ENCODE data around the gene SALL3.

The SALL3 gene

GRCh38 chr18:78965917-78966792, 13.5 kb upstream of the SALL3 start:
- no peak for DNase-seq

DNA sequence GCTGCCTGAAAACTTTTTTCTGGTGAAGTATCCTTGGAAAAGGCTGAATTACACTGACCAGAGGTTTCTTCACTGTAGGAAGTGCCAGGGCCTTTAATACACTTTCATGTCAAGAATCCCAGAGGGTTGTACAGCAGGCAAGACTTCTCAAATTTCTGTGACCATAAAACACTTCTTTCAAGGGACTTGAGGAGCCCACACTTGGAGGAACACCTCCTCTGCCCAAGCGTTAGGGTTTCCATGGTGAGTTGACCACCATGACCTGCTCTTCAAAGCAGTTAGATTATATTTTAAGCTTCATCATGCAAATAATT, 12.9 kb upstream of the SALL3 start:
- DNase-seq: no peak

DNA sequence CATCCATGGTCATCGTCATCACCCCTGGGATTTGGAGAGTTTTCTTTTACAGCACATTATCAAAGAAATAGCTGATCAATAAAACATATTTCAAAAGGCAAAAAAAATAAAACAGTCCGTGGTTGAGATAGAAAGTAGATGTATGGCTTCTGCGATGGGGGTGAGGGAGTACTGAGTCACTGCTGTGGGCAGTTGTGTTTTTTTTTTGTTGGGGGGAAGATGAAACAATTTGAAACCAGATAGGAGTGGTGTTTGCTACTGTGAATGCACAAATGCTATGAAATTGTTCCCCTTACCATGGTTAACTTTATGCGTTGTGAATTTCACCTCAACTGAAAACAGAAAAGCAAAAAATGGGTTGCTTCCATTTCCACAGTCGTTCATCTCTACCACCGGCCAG, 11.9 kb upstream of the SALL3 start:
- no peak for DNase-seq

DNA sequence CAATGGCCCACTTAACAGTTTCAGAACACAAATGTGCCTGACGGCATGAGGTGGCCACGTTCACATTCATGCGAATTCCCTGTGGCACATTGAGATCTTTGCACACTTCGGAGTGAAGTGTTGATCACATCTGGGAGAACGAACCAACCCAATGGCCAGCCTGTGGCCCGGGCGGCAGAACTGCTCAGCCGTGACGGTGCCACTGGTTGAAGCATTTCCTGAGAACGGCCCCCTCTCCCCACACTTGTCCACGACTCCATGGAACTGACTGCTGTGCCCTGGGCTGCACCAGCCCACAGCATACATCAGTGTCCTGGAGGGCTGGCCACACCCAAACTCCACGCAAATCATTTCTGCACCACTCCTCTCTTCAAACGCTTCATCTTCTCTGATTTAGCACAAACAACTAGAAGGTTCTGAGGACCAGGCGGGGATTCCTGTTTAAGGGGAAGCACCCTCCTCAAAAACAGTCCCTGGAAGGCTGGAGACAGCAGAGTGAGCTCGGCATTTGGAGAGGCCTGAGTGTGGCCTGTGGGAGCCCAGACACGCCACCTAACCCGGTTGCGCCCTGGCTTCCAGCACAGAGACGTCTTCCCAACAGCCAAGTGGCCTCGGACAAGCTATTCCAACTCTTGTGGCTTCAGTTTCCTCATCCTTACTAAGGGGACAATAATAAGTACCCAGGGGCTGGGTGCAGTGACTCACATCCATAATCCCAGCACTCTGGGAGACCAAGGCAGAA, 9.9 kb upstream of the SALL3 start:
- DNase-seq: no peak

- DNase-seq: no peak
Measured at GRCh38 chr18:78970774-78971333, 8.8 kb upstream of the SALL3 start.

GRCh38 chr18:78971511-78972245, 7.9 kb upstream of the SALL3 start:
- no peak for DNase-seq

GRCh38 chr18:78972385-78972918, 7.2 kb upstream of the SALL3 start:
- no peak for DNase-seq

DNA sequence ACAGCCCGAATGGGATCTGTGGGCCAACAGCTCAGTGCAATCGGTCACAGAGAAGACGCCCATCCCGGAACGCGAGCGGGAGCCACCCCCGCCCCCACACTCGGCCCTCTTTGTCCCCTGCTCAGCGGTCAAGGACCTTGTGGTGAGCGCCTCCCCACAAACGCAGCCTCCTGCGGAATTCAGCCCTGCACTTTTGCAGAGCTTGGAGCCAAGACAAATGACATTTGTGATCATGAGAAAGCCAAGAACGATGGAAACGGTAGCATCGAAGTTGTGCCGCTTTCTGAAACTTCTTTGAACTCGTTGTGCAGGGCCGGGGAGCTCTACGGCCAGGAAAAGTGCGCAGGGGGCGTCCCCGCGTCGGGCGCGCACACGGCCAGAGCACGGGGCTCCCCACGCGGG, 6.7 kb upstream of the SALL3 start:
- no peak for DNase-seq

DNA sequence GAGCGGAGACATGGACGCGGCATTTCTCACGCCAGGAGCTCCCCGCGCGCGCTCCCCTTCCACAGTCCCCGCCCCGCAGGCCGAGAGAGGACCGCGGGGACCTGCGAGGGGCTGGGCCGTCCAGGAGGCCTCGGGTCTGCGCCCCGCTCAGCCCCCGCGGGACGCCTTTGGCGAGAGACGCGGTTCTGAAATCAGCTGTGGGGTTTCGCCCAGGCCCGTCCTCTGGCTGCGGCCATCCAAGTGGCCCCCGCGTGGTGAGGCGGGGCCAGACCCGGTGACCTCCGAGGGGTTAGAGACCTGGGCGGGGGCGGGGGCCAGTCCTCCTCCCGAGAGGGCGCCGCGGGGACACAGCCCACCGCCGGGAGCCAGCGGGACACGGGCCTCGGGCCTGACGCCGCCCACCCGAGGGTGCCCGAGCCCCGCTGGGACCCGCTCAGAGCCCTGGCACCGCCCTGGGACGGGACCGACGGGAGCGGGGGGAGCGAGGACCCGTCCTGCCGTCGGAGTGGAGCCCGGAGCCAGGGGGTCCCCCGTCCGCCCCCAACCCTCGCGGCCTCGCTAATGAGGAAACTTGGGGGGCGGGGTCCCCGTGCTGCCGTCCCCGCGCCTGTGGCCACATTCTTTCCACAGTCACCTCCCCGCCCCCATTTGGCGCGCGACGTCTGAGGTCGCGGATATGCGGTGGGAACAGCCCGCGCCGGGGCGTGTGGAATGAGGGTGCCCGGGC, 6.1 kb upstream of the SALL3 start:
- DNase-seq: no peak

DNA sequence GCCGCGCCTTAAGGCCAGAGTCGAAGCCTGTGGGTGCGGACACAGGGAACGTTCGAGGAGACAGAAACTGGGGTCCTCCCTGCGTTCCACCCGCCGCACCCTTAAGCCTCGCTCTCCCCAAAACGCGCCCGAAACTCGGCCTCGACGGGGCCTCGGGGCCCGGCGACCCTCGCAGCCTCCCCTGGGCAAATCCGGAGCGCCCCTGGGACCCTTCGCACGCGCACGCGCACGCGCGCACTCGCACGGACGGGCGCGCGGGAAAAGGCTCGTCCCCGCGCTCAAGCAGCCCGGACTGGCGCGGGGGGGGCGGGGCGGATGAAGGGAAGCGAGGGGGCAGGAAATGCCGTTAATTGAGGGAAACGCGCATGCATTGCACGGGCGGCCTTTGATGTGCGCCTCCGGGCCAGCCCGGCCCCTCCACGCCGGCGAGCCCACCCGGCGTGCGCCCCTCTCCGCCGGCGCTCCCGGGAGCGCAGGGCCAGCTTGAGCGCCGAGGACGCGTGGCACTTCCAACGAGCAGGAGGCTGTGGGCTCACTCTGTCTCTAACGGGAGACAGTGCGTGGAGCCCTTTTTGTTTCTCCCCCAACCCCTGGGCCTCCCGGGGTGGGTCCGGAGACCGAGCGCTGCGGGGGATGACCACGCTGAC, 5.4 kb upstream of the SALL3 start:
- no peak for DNase-seq

- no peak for DNase-seq
Measured at GRCh38 chr18:78975292-78975691, 4.3 kb upstream of the SALL3 start.

DNA sequence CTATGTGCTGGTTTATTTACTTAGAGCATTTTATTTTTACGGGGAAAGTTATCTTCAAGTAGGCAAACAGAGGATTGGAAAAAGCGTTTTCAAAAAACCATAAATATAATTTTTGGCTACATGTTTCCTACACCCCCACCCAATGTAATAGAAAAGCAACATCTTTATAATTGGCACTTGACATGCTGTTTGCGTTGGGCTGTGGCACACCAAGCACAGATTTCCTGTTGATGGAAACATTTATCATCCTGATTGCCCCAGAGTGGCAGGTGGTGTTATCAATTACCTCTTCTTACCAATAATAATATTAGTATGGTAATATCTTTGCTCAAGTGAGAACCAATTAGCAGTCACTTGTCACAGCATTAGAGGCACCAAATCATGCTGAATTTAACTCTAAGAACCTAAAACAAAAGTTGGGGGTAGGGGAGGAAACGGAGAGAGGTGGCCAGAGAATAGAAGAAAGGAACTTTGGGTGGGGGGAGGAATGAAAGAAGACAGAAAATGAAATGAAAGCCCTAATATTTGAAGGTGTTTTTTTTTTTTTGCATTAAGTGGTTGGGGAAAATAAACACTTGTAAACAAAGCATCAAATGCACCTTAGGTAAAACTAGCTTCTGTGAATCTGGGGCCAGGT, 3.8 kb upstream of the SALL3 start:
- no peak for DNase-seq

DNA sequence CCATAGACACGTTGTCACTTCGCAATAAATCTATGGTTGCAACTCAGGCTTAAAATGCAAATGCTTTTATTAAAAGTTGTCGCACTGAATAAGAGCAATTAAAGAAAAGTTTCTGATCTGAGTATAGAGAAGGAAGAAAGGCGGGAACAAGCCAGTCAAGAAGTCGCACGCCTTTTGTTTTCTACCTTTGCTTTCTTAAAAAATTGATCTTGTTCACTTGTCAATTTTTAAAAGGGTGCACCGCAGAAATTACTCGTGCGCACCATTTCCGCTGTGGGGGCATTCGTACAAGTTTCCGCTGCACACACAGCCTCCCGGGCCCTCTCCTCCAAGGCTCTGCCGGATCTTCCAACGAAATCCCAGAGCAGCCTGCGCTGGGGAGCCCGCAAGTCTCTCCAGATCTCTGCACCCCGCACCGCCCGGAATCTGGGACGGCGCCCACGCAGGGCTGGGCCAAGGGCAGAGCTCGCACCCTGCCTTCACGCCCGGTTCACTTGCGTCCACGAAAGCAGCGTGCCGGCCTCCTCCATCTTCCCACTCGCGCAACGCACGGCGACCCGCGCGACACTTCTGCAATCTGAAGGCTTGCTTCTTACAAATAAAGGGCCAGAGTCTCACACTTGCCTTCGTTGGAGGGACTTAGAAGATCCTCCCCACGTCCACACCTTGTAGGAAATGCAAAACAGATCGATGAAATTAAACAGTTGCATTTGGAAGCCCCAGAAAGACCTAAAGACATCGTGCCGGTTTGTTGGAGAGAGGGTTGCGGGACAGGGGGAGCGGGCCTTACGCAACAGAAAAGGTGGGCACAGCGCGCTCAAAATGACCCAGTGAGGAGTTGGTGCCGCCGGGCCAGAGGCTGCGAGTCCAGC, 2.6 kb upstream of the SALL3 start:
- DNase-seq: no peak

- DNase-seq: no peak
Measured at GRCh38 chr18:78977637-78978348, 1.8 kb upstream of the SALL3 start.

DNA sequence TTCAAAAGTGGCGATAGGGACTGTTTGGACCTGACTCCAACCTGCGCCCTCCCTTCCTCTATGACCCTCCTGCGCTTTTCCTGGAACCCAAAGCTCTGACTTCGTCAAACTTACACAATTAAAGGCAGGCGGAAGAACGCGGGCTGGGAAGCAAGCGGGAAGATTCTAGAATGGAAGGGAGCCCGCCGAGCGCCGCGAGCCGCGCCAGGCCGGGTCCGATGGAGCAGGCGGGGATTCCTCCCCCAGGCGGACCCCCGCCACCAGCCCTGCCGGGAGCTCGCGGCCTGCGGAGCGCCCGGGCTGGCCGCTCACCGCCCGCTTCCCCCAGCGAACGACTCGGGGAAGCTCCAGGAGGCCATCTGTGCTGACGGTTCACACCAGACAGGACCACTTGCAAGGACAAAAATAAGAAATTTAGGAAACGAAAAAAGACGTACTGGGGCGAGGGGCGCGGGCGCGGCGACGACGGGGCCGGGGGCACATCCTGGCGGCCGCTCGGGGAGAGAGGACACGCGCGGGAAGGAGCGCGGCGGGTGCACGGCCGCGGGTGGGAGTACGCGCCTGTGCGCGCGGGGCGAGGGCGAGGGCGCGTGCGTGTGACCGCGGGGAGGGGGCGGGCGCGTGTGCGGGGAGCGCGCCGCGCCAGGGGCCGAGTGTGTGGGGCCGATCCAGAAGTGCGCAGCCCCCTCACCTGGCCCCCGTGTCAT, 1.1 kb upstream of the SALL3 start:
- no peak for DNase-seq

GRCh38 chr18:78979056-78979729, 425 bp upstream of the SALL3 start:
- no peak for DNase-seq

- DNase-seq: no peak
Measured at GRCh38 chr18:78980279-78980771, 707 bp downstream of the SALL3 start.

- no peak for DNase-seq
Measured at GRCh38 chr18:78980777-78981380, 1.3 kb downstream of the SALL3 start.

Data from DMS53 (cell line).